HG03432 (cell line): ENCODE measurements around the gene SH3PXD2B.
"Not testable (repeated sequence)": the region's sequence is repeated elsewhere in the genome, so short reads cannot be mapped to it uniquely, and the experiment has no call there.

ENCODE experiments used
- ATAC-seq: cut with Tn5 transposase; IDR thresholded peaks from one replicate; pipeline ENCODE4 v1.9.1; 2021; ENCODE audit warnings: mild to moderate bottlenecking, moderate library complexity; ENCODE audit not compliant: unreplicated experiment

Gene SH3PXD2B

DNA sequence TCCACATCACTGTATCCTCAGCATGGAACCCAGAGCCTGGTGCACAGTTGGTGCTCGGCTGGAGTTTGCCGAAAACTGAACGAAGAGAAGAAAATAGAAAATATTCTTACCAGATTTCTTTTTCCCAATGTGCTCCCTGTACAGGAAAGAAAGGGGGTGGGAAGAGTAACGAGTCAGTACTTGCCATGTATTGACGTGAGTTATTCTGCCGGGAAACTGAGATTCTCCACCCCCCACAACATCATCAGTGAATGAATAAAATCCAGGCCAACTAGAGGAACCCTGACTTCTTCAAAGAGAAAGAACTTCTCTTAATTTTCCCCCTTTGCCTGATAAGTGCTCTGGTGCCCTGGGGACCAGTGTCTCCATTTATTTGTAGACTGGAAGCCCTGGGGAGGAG, 80.6 kb downstream of the SH3PXD2B start:
- ATAC-seq = no peak

DNA sequence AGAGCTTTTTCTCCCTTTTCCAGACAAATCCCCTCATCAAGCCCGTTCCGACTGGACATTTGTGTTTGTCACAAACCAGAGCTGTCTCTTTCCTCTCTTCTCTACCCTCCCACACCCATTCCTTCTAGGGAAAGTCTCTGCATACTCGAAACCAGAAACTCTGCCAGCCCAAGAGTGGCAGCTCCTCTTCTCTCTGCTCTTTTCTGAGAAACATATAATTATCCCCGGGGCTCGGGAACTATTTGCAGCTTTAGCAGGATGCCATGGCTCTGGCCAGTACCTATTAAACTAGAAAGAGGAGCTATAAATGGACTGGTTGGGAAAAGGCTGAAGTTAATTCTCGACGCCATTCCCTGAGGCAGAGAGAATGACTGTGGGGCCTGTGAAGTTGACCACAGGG, 82.6 kb downstream of the SH3PXD2B start:
- ATAC-seq = no peak

DNA sequence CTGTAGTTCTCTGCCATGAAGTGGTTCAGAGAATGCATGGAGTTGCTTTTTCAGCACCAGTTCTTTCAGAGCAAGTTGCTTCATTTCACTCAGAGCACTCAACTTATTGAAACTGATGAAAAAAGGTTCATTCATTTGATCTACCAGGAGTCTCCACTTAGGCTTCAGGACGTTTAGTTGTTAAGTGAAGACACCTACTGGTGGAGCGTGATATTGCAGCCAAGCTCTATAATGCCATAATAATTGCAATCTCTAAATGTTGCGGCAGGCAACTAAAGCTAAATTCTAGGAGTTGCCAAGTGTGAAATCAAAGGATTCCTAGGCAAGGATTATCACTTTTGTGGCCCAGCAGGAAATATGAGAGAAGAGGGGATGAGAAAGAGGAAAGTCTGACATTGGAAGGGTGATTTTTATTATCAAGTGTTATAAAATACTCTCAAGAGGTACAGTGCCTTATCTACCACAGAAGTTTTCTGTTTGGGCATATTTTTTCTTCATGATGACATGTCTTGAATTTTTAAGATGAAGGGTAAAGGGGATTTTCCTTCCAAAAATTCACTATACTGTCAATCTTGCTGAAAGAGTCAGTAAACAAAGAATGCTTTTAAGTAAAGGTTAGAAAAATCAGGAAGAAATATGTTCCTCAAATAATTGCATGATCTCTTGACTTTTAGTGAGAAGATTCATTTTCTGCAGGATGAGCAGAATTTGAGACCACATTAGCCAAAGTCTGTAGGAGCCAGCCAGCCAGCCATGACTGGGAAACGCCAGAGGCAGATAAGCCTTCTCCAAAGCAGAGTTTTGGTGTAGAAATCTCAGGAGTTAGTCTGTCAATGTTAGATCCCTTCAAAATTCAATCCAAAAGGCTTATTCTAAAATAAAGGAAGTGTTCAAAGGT, 83.4 kb downstream of the SH3PXD2B start:
- ATAC-seq = no peak

DNA sequence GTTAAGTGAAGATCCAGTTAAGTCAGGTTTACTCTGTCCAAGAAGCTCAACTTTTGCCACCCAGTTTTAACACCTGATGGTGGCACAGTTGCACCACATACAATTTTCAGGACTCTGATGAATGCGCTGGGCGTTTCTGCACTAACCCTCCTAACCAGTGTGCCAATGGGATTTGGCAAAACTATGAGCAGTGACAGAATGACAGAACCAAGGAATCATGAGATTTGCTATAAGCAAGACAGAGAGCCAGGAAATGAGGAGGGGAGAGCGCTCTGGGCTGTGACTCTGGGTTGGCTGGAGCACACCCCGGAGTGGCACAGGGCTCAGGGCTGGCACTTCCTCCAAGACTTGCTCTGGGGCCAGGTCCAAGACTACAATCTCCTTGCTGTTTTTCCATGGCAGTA, 84.1 kb downstream of the SH3PXD2B start:
- no peak for ATAC-seq

DNA sequence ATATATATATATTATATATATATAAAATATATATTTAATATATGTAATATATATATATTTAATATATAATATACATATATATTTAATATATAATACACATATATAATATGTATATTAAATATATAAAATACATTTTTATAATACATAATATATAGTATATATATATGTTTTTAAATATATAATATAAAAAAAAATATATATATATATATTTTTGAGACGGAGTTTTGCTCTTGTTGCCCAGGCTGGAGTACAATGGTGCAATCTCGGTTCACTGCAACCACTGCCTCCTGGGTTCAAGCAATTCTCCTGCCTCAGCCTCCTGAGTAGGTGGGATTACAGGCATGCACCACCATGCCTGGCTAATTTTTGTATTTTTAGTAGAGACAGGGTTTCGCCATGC, 85.6 kb downstream of the SH3PXD2B start:
- ATAC-seq = not testable (repeated sequence)

DNA sequence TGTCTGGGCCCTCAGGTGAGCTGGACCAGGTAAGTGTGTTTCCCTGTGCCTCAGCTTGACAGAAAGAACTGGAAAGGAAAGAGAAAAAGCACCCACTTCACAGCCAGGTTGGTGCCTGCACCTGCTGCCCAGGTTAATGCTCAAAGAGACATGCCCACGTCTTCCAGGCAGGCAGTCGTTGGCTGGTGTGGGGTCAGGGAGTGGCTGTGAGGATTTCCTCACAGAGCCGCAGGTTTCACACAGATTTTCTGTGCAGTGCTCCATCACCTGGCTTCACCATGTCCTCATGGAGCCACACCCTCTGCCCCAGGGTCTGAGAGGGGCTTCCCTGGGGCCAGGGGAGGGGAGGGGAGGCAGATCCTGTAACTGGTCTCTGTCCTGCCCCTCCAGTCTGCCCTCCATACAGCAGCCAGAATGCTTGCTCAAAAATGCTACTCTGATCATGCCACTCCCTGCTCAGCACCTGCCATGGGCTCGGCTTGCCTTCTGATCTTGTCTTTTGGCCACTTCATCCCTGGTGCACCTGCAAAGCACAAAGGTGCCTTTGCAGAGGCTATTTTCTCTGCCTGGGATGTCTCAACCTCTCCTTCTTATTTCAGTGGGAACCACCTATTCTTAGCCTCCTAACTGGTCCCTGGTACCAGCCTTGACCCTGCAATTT, 88.2 kb downstream of the SH3PXD2B start:
- no peak for ATAC-seq

DNA sequence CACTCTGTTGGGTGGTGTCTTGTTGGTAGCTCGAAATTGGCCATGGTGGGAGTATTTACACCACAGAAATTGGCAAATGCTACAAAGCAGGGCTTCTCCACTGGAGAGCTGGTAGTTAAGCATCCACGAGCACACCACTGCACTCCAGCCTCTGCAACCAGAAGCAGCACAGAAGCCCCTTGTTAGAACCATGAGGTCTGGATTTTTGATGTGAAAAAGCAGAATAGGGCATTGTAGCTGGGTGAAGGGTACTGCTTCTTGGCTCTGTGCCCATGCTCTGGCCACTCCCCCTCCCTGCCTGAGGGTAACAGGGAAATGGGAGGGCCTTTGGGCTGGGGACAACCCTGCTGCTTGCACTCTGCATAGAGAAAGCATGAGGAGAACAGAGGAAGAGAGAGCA, 89.6 kb downstream of the SH3PXD2B start:
- ATAC-seq = no peak

DNA sequence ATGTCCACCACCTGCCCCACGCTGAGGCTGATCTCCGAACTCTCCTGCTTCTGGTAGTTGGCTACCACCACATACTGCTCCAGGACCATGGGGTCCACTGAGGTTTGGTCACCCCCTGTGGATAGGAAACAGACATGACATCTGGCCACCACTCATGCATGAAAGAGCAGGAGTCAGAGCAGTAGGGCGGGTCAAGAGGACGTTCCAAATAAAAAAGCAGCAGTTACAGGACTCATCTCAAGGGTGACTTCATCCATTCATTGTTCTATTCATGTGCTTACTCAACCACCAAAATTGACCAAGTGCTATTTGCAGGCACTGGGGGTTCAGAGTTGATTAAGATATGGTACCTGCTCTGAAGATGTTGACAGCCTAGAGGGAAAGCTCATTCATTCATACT, 91.6 kb downstream of the SH3PXD2B start:
- no peak for ATAC-seq

DNA sequence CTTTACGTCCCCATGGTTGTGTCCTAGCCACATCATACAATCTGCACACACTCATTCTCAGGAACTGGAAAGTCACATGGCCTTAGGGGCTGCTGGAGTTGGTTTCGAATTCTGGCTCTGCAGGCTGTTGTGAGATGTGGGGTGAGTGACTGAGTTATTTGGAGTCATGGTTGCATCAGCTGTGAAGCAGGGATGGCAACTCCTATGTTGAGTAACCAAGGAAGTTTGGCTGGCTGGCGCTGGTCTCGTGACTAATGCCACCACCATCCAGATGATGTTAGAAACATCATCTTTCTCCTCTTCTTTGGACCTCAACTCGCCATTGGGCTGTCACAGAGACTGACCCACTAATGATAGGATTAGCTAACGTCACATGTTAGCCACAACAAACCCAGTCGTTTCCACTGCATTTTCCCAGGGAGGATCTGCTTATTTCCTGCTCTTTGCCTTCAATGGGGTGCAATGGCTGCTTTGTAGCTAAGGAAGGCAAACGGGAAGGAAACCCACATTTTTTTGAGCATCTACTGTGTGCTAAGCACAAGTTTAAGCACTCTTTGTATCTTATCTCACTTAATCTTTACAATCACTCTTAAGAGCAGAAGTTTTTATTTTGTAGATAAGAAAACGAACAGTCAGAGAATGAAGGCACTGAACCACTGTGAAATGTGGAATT, 92.6 kb downstream of the SH3PXD2B start:
- no peak for ATAC-seq

DNA sequence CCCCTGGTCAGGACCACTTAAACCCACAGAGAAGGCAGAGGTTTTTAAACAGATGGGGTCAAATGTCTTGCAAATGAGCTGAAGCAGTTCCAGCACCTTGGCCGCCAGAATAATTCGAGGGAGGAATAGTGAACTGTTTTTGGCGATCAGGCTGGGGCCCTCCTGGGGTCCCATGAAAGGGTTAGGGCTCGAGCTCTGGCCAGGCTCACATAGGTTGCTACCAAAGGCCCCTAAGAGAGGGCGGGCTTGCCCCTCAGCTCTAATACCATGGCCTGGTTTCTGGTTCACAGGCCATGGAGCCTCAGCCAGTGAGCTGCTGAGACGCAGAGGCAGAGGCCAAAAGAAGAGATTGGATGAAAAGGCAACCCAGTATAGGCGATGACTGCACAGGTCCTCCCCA, 96.0 kb downstream of the SH3PXD2B start:
- no peak for ATAC-seq

DNA sequence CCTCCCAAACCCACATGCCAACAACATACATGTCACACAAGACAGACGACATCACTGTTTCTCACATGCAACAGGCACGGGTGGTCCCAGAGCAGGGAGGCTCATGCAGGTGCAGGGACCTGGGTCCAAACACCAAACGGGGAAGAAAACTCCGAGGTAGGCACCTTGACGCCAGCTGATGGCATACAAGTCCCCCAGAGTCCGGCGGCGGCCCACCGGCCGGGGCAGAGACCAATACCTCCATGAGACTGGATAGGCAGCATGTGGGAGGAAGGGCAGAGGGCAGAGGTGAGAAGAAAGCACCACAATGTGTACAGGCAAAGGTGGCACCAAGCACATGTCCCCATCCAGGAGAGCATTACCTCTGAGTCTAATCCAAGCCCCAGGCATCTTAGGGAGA, 97.8 kb downstream of the SH3PXD2B start:
- no peak for ATAC-seq

DNA sequence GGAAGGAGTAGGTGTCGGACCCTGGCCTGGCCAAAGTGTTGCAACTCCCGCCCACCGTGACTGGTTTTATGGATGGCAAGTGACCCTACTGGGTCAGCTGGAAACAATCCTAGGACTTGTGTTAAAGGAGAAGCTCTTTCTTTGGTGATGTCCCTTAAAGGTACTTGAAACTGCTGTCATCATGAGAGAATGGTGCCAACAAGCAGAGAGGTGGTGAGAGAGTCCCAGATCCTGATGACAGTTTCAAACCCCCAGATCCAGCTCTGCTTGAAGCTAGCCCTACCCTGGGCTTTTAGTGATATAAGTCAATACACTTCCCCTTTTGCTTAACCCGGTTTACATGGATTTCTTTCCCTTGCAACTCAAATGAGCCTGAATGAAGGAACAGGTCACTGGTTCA, 98.3 kb downstream of the SH3PXD2B start:
- ATAC-seq = no peak

DNA sequence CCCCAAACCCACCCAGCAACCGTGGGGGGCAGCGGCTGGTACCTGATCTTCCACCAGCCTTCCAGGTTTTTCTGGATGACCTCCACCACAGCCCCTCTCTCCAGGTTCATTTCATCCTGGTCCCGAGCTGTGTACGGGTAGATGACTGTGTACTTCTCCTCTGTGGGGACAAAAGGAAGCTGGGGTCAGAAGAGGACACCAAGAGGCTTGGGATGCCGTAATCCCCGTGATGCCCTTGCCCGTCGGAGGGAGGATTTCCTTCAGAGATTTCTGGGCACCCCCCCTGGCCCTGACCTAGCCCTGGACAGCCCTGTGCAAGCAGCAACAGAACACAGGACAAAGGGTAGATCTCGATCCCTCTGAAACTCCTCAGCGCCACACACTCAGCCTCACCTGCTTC, 100.5 kb downstream of the SH3PXD2B start:
- ATAC-seq = no peak

DNA sequence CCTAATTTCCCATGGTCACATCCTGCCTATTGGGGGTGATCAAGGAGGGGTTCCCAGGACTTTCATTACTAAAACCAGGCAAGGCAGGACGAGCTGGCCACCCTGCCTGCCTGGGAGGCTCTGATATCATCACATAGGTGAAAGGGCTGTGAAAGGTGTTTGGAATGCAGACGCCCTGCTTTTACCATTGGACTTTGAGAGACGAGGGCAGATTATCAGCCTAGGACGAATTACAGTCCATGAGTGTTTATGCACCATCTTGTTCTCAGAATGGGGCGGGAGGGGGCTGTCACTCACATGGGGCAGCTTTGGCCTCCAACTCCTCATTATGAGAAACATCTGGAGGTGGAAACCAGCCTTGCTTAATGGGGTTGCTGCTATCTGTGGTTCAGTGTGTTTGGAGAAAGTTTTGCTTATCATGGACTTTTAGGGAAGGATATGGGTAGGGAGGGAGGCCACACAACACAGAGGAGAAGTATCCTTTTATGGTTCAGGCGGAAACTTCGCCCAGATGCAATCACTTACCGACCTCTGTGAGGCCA, 101.0 kb downstream of the SH3PXD2B start:
- no peak for ATAC-seq

DNA sequence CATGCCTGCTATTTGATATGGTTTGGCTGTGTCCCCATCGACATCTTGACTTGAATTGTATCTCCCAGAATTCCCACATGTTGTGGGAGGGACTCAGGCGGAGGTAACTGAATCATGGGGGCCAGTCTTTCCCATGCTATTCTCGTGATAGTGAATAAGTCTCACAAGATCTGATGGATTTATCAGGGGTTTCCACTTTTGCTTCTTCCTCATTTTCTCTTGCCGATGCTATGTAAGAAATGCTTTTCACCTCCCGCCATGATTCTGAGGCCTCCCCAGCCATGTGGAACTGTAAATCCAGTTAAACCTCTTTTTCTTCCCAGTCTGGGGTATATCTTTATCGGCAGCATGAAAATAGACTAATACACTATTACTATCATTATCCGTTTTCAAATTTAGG, 101.8 kb downstream of the SH3PXD2B start:
- ATAC-seq = not testable (repeated sequence)

DNA sequence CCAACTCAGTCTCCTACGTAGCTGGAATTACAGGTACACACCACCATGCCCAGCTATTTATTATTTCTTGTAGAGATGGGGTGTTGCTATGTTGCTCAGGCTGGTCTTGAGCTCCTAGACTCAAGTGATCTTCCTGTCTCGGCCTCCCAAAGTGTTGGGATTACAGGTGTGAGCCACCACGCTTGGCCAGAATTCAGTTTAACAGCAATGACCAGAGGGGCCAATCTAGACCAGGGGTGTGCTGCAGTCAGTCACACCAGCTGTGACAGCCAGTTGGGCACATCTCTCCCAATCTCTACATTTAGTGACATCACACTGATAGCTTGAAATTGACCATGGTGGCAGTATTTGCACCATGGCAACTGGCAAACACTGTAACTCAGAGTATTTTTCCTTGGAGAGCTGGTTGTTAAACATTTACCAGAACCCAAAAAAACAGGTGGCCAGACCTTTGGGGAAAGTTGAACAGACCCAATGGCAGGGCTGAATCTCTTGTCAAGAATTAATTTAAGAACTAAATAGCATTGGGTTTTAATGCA, 103.0 kb downstream of the SH3PXD2B start:
- ATAC-seq = no peak

DNA sequence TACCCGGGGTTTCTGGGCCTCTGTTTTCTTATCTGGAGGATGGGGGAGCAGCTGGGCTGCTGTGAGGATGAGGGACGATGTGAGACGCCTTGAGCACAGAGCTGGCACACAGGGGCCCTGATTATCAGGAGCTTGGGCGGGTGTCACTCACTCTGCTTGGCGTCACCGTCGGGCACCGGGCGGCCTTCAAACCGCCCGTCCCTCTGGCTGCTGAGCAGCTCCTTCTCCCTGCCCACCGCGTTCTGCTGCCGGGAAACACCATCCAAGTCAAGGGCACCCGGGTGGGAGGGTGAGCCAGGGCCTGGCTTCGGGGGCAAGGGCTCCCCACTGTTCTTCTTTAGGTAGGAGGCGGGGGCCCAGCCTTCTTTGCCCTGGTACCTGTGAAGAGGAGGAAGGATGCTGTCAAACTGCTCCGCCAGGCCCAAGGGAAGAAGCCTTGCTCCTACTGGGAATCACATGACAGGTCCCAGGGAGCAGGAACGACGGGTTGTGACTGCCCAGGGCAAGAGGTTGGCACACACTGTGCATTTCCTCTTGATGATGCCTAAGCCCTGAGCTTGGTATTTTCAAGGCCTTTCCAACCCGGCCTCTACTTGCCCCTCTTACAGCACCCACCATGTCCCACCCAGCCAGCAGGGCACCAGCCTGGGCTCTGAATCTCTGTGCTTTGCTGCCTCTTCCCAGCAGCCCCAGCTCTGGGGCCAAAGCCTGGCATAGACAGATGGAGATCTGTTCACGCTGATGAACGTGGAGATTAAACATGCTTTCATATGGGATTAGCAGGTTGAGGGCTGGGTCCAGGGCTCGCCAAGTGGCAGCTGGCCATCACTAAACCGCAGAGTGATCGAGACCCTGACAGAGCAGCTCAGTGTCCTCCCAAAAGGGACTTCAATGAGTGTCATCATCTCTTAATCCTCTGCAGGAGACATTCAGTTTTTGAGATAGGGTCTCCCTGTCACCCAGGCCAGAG, 103.8 kb downstream of the SH3PXD2B start:
- ATAC-seq = no peak

DNA sequence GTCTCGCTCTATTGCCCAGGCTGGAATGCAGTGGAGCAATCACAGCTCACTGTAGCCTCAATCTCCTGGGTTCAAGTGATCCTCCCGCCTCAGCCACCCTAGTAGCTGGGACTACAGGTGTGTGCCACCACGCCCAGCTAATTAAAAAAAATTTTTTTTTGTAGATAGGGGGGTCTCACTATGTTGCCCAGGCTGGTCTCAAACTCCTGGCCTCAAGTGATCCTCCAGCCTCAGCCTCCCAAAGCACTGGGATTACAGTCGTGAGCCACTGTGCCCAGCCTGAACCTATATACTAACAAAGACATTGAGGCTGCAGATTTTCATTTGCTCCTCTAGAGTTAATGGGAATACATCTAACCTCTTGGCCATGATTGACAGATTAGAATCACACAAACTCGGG, 105.6 kb downstream of the SH3PXD2B start:
- not testable (repeated sequence) for ATAC-seq

DNA sequence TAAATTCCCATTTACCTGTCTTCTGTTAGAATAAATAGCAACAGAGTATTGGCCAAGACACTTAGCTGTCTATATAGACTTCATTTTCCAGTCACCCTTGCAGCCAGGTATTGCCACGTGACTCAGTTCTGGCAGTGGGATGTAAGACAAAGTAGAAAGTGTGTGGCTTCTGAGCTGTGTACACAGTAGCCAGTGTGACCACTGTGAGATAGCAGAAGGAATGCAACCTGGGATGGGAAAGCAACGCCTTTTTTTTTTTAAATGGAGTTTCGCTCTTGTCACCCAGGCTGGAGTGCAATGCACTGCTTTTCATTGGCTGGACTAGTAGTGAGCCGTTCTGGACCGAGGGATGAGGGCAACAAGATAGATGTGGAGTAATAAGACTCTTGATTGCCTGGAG, 106.2 kb downstream of the SH3PXD2B start:
- no peak for ATAC-seq

DNA sequence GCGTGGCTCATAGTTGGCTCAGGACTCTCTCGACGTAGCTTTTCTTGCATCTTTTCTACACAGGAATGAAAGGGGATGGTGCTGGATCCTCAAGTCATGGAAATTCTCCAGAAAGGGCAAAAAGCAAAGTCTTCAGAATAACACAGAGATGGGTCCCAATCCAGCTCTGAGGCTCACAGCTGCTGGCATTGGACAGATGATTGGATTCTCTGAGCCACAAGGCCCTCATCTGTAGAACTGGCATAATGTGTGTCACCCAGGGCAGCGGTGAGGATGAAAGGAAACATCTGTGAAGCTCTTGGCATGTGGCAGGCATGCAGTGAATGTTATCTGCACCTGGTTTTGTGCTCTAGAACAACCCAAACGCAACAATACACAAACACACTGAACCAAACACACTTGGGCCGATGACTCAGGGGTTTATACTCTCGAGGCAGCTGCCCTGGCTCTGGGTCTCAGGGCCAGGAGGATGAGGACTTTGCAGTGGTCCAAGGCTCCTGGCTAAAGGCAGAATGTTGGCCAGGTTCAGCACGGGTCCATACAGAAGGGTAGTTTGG, 106.8 kb downstream of the SH3PXD2B start:
- ATAC-seq = no peak
